ENCODE measurements around the gene MARCHF7. TPM values are rescaled to one million over a fixed set of nuclear protein-coding genes. Genes with fewer than 3 reads are reported as not detected.
"Not testable (repeated sequence)": the region's sequence is repeated elsewhere in the genome, so short reads cannot be mapped to it uniquely, and the experiment has no call there.

The MARCHF7 gene, protein sequence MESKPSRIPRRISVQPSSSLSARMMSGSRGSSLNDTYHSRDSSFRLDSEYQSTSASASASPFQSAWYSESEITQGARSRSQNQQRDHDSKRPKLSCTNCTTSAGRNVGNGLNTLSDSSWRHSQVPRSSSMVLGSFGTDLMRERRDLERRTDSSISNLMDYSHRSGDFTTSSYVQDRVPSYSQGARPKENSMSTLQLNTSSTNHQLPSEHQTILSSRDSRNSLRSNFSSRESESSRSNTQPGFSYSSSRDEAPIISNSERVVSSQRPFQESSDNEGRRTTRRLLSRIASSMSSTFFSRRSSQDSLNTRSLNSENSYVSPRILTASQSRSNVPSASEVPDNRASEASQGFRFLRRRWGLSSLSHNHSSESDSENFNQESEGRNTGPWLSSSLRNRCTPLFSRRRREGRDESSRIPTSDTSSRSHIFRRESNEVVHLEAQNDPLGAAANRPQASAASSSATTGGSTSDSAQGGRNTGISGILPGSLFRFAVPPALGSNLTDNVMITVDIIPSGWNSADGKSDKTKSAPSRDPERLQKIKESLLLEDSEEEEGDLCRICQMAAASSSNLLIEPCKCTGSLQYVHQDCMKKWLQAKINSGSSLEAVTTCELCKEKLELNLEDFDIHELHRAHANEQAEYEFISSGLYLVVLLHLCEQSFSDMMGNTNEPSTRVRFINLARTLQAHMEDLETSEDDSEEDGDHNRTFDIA
- total RNA-seq (118 TPM), polyA plus RNA-seq (80.1 TPM)
- long read RNA-seq, donor 1, partial matches to known transcripts, result 0 of 1 reads
- long read RNA-seq, donor 1, other reads (novel, unspliced or antisense), result 0 of 1 reads
- long read RNA-seq, donor 2, full-length matches to known transcripts, result 8 of 121 reads
- long read RNA-seq, donor 2, partial matches to known transcripts, result 94 of 121 reads
- long read RNA-seq, donor 2, other reads (novel, unspliced or antisense), result 19 of 121 reads
- long read RNA-seq, donor 3, full-length matches to known transcripts, result 4 of 74 reads
- long read RNA-seq, donor 3, partial matches to known transcripts, result 40 of 74 reads
- long read RNA-seq, donor 3, other reads (novel, unspliced or antisense), result 30 of 74 reads
- long read RNA-seq, donor 4, full-length matches to known transcripts, result 1 of 46 reads
- long read RNA-seq, donor 4, partial matches to known transcripts, result 26 of 46 reads
- long read RNA-seq, donor 4, other reads (novel, unspliced or antisense), result 19 of 46 reads
- long read RNA-seq, donor 5, full-length matches to known transcripts, result 5 of 154 reads
- long read RNA-seq, donor 5, partial matches to known transcripts, result 121 of 154 reads
- long read RNA-seq, donor 5, other reads (novel, unspliced or antisense), result 28 of 154 reads
- long read RNA-seq, donor 6, full-length matches to known transcripts, result 4 of 44 reads
- long read RNA-seq, donor 6, partial matches to known transcripts, result 15 of 44 reads
- long read RNA-seq, donor 6, other reads (novel, unspliced or antisense), result 25 of 44 reads
- long read RNA-seq, donor 7, full-length matches to known transcripts, result 7 of 67 reads
- long read RNA-seq, donor 7, partial matches to known transcripts, result 54 of 67 reads
- long read RNA-seq, donor 7, other reads (novel, unspliced or antisense), result 6 of 67 reads
- long read RNA-seq, donor 8, full-length matches to known transcripts, result 2 of 18 reads
- long read RNA-seq, donor 8, partial matches to known transcripts, result 6 of 18 reads
- long read RNA-seq, donor 8, other reads (novel, unspliced or antisense), result 10 of 18 reads
- long read RNA-seq, donor 9, full-length matches to known transcripts, result 3 of 49 reads
- long read RNA-seq, donor 9, partial matches to known transcripts, result 39 of 49 reads
- long read RNA-seq, donor 9, other reads (novel, unspliced or antisense), result 7 of 49 reads
- long read RNA-seq, donor 10, full-length matches to known transcripts, result 6 of 58 reads
- long read RNA-seq, donor 10, partial matches to known transcripts, result 39 of 58 reads
- long read RNA-seq, donor 10, other reads (novel, unspliced or antisense), result 13 of 58 reads

DNA sequence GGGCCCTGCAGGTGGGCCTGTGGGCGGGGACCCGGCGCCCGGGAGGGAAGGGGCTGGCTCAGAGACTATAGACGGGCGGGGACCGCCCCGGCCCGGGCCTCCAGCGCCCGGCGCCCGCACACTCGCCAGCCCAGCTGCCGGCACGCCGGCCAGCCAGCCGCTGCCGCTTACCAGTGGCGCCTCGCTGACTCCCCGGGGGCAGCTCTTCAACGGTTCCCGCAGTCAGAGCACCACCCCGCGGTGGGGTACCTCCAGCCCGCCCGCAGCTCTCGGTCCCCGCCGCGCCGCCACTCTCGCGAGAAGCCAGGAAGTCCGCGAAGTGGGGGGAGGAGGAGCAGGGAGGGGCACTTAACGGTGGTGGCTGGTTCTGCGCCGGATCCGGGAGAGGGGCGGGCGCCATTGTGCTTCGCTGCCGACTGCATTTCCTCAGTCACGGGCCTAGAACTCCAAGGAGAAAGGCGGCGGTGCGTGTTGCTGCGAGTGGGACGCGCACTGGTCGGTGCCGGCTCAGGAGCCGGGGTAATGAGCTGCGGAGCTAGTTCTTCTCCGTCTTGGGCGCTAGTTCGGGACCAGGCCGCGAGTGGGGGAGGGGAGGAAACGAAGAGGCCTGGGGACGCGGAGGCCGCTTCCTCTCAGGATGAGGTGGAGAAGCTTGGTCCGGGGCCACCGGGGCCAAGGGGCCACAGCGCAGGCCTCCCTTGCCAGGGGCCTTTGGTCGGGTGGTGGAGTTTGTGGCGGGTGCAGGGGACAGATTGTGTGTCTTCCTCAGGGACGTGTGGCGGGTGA is at the start of gene MARCHF7:
MARCHF7 (plus strand) TSS at position 364 of the 786 bp plus-strand sequence. CDS start 16,517 bp downstream, outside the sequence.
- H3K9me3 ChIP-seq (ENCODE audit: control insufficient read depth in 2 of 2, insufficient read depth in 1 of 2, low read length in 1 of 2), result no peaks in the 10 kb centered on the region
- no peaks in the 10 kb centered on the region for H3K27me3 ChIP-seq (ENCODE audit: control insufficient read depth in 2 of 2, insufficient read depth in 1 of 2, low read length in 1 of 2)
- peak; percentile 83 to 98 (median 92) for DNase-seq (ENCODE audit: low read depth in 6 of 9, low spot score in 9 of 9)
- peaks cover 8 to 29% of the 10 kb centered on the region in 2 donors for H3K36me3 ChIP-seq (ENCODE audit: control insufficient read depth in 2 of 2, insufficient read depth in 2 of 2, low read length in 1 of 2)
- under 1% methylated on average over 72 of the region's 72 CpGs for WGBS
- H3K27ac ChIP-seq (ENCODE audit: low read depth in 1 of 2, low read length in 1 of 2), result peak within 1 kb of the TSS; percentile 98 to 100
- peak within 1 kb of the TSS; percentile 59 to 99 for H3K4me3 ChIP-seq (ENCODE audit: low read length in 2 of 2)
- H3K4me1 ChIP-seq (ENCODE audit: control insufficient read depth in 2 of 2, insufficient read depth in 2 of 2, low read length in 2 of 2), result peaks cover 9 to 14% of the 10 kb centered on the region in 2 donors

GRCh38 chr2:159667423-159667822 is 44.9 kb upstream of the MARCHF7 start:
- not testable (repeated sequence) for H3K36me3 ChIP-seq (ENCODE audit: control insufficient read depth in 2 of 2, insufficient read depth in 2 of 2, low read length in 1 of 2); H3K9me3 ChIP-seq (ENCODE audit: control insufficient read depth in 2 of 2, insufficient read depth in 1 of 2, low read length in 1 of 2); H3K4me1 ChIP-seq (ENCODE audit: control insufficient read depth in 2 of 2, insufficient read depth in 2 of 2, low read length in 2 of 2); H3K27ac ChIP-seq (ENCODE audit: low read depth in 1 of 2, low read length in 1 of 2); DNase-seq (ENCODE audit: low read depth in 6 of 9, low spot score in 9 of 9); H3K27me3 ChIP-seq (ENCODE audit: control insufficient read depth in 2 of 2, insufficient read depth in 1 of 2, low read length in 1 of 2); H3K4me3 ChIP-seq (ENCODE audit: low read length in 2 of 2)
- 98% methylated on average over 3 of the region's 3 CpGs for WGBS

GRCh38 chr2:159671047-159671446 is 41.3 kb upstream of the MARCHF7 start:
- over 99% methylated on average over 3 of the region's 3 CpGs for WGBS
- H3K9me3 ChIP-seq (ENCODE audit: control insufficient read depth in 2 of 2, insufficient read depth in 1 of 2, low read length in 1 of 2), result no peaks in the 10 kb centered on the region
- no peak overlapping the region for H3K27ac ChIP-seq (ENCODE audit: low read depth in 1 of 2, low read length in 1 of 2)
- H3K4me3 ChIP-seq (ENCODE audit: low read length in 2 of 2), result no peak overlapping the region
- H3K36me3 ChIP-seq (ENCODE audit: control insufficient read depth in 2 of 2, insufficient read depth in 2 of 2, low read length in 1 of 2), result peaks cover 0 to 6% of the 10 kb centered on the region in 2 donors
- no peaks in the 10 kb centered on the region for H3K4me1 ChIP-seq (ENCODE audit: control insufficient read depth in 2 of 2, insufficient read depth in 2 of 2, low read length in 2 of 2)
- DNase-seq (ENCODE audit: low read depth in 6 of 9, low spot score in 9 of 9), result no peak
- H3K27me3 ChIP-seq (ENCODE audit: control insufficient read depth in 2 of 2, insufficient read depth in 1 of 2, low read length in 1 of 2), result no peaks in the 10 kb centered on the region

DNA sequence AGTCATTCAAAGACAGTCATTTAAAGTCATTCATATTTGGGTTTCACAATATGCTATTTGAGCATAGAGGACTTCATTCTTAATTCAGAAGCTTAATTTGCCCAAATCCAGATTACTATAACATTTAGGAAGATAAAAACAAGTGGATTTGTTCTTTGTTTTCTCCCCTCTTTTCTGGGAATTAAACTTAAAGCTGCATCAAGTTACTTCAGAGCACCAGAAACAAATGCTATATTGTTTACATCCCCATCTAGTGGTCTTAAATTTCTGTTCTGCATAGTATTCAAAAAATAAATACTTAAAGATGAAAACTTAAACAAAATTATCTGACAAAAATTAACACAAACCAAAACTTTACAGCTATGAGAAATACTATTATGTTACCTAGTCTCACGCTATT is 34.7 kb upstream of the MARCHF7 start:
- WGBS, result 97% methylated on average over 1 of the region's 1 CpG
- peak in 1 of 9 donors; percentile 16 for DNase-seq (ENCODE audit: low read depth in 6 of 9, low spot score in 9 of 9)

DNA sequence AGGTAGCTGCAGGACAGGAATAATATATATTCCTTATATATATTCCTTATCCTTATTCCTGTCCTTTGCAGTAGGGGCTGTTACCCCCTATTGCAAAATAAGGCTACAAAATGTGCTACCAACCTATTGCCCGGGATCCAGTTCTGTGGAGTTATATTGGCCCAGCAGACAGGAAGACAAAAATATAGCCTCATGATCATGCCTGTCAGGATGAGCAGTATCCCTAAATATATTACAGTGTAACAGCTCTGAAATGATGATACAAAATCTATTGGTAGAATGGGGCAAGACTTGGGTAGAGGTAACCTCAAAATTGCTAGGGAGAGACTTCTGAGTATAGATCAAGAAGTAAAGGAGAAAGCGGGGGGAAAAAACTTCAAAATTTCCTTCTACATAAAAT is 31.6 kb upstream of the MARCHF7 start:
- Histone ChIP-seq H3K9me3 (ENCODE audit: control insufficient read depth in 2 of 2, insufficient read depth in 1 of 2, low read length in 1 of 2) (no peaks in the 10 kb centered on the region), H3K4me3 (ENCODE audit: low read length in 2 of 2) (no peak overlapping the region), H3K27ac (ENCODE audit: low read depth in 1 of 2, low read length in 1 of 2) (no peak overlapping the region), H3K4me1 (ENCODE audit: control insufficient read depth in 2 of 2, insufficient read depth in 2 of 2, low read length in 2 of 2) (no peaks in the 10 kb centered on the region), H3K27me3 (ENCODE audit: control insufficient read depth in 2 of 2, insufficient read depth in 1 of 2, low read length in 1 of 2) (no peaks in the 10 kb centered on the region), H3K36me3 (ENCODE audit: control insufficient read depth in 2 of 2, insufficient read depth in 2 of 2, low read length in 1 of 2) (no peaks in the 10 kb centered on the region)
- DNase-seq (ENCODE audit: low read depth in 6 of 9, low spot score in 9 of 9), result no peak
- WGBS, result 98% methylated on average over 2 of the region's 2 CpGs

More for the DNA sequence above, 34.7 kb upstream of the MARCHF7 start:
- no peaks in the 10 kb centered on the region for H3K27me3 ChIP-seq (ENCODE audit: control insufficient read depth in 2 of 2, insufficient read depth in 1 of 2, low read length in 1 of 2)
- H3K4me3 ChIP-seq (ENCODE audit: low read length in 2 of 2), result no peak overlapping the region
- H3K27ac ChIP-seq (ENCODE audit: low read depth in 1 of 2, low read length in 1 of 2), result no peak overlapping the region
- no peaks in the 10 kb centered on the region for H3K36me3 ChIP-seq (ENCODE audit: control insufficient read depth in 2 of 2, insufficient read depth in 2 of 2, low read length in 1 of 2)
- no peaks in the 10 kb centered on the region for H3K4me1 ChIP-seq (ENCODE audit: control insufficient read depth in 2 of 2, insufficient read depth in 2 of 2, low read length in 2 of 2)
- H3K9me3 ChIP-seq (ENCODE audit: control insufficient read depth in 2 of 2, insufficient read depth in 1 of 2, low read length in 1 of 2), result no peaks in the 10 kb centered on the region

GRCh38 chr2:159683817-159684216 is 28.5 kb upstream of the MARCHF7 start:
- Histone ChIP-seq H3K9me3 (ENCODE audit: control insufficient read depth in 2 of 2, insufficient read depth in 1 of 2, low read length in 1 of 2) (no peaks in the 10 kb centered on the region), H3K27me3 (ENCODE audit: control insufficient read depth in 2 of 2, insufficient read depth in 1 of 2, low read length in 1 of 2) (no peaks in the 10 kb centered on the region), H3K4me3 (ENCODE audit: low read length in 2 of 2) (no peak overlapping the region), H3K27ac (ENCODE audit: low read depth in 1 of 2, low read length in 1 of 2) (no peak overlapping the region), H3K4me1 (ENCODE audit: control insufficient read depth in 2 of 2, insufficient read depth in 2 of 2, low read length in 2 of 2) (no peaks in the 10 kb centered on the region), H3K36me3 (ENCODE audit: control insufficient read depth in 2 of 2, insufficient read depth in 2 of 2, low read length in 1 of 2) (no peaks in the 10 kb centered on the region)
- 93% methylated on average over 1 of the region's 1 CpG for WGBS
- DNase-seq (ENCODE audit: low read depth in 6 of 9, low spot score in 9 of 9), result no peak

DNA sequence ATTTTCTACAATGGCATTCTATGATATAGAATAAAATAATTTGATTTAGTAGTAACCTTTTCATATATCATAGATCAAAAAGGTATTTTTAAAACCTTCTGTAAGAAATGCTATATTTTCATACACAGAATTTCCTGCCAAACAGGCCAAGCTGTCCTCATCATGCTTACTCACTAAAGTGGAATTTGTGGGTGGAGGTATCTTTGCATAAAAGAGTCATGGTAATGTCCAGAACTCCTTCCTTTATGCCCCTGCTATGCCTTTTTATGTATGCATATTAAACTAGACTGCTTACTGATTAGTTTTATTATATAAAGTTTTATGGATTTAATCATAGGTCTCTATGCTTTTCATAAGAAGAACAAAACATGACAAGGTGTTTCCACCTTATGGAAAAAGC is 27.5 kb upstream of the MARCHF7 start:
- no peaks in the 10 kb centered on the region for H3K4me1 ChIP-seq (ENCODE audit: control insufficient read depth in 2 of 2, insufficient read depth in 2 of 2, low read length in 2 of 2)
- no peak for DNase-seq (ENCODE audit: low read depth in 6 of 9, low spot score in 9 of 9)
- H3K27ac ChIP-seq (ENCODE audit: low read depth in 1 of 2, low read length in 1 of 2), result no peak overlapping the region
- H3K4me3 ChIP-seq (ENCODE audit: low read length in 2 of 2), result no peak overlapping the region
- H3K36me3 ChIP-seq (ENCODE audit: control insufficient read depth in 2 of 2, insufficient read depth in 2 of 2, low read length in 1 of 2), result no peaks in the 10 kb centered on the region
- H3K9me3 ChIP-seq (ENCODE audit: control insufficient read depth in 2 of 2, insufficient read depth in 1 of 2, low read length in 1 of 2), result no peaks in the 10 kb centered on the region
- H3K27me3 ChIP-seq (ENCODE audit: control insufficient read depth in 2 of 2, insufficient read depth in 1 of 2, low read length in 1 of 2), result no peaks in the 10 kb centered on the region
